Ishikawa (cell line): ENCODE data around the gene DNAH3.

Experiments used
- CEBPB ChIP-seq: IDR thresholded peaks from 2 replicates; pipeline ENCODE4 v1.6.1; 2012
- CREB1 ChIP-seq: IDR thresholded peaks from 2 replicates; pipeline ENCODE4 v1.6.1; 2012; ENCODE audit warnings: low read depth
- EGR1 ChIP-seq: IDR thresholded peaks from 2 replicates; pipeline ENCODE4 v1.6.1; 2012
- EP300 ChIP-seq: IDR thresholded peaks from 2 replicates; pipeline ENCODE4 v1.6.1; 2012; ENCODE audit warnings: borderline replicate concordance
- FOXM1 ChIP-seq: IDR thresholded peaks from 2 replicates; pipeline ENCODE4 v1.6.1; 2012; ENCODE audit warnings: low read depth, borderline replicate concordance
- NFIC ChIP-seq: IDR thresholded peaks from 2 replicates; pipeline ENCODE4 v1.6.1; 2012
- RAD21 ChIP-seq: IDR thresholded peaks from 2 replicates; pipeline ENCODE4 v1.6.1; 2012; ENCODE audit warnings: low read depth
- TAF1 ChIP-seq: IDR thresholded peaks from 2 replicates; pipeline ENCODE4 v1.6.1; 2012; ENCODE audit warnings: low read depth, mild to moderate bottlenecking
- TCF12 ChIP-seq: IDR thresholded peaks from 2 replicates; pipeline ENCODE4 v1.6.1; 2012; ENCODE audit warnings: low read depth
- TEAD4 ChIP-seq: IDR thresholded peaks from 2 replicates; pipeline ENCODE4 v1.6.1; 2012
- YY1 ChIP-seq: IDR thresholded peaks from 2 replicates; pipeline ENCODE4 v1.6.1; 2012; ENCODE audit warnings: low read depth
- ZBTB7A ChIP-seq: IDR thresholded peaks from 2 replicates; pipeline ENCODE4 v1.6.1; 2012; ENCODE audit warnings: low read depth
- TF ChIP-seq, protein P1 (sequence below): IDR thresholded peaks from 2 replicates; pipeline ENCODE4 v1.6.1; 2012
- TF ChIP-seq, protein P2 (sequence below): IDR thresholded peaks from 2 replicates; pipeline ENCODE4 v1.6.1; 2012
- TF ChIP-seq, protein P3 (sequence below): IDR thresholded peaks from 2 replicates; pipeline ENCODE4 v1.6.1; 2012; ENCODE audit warnings: low read depth, mild to moderate bottlenecking

The DNAH3 gene

DNA sequence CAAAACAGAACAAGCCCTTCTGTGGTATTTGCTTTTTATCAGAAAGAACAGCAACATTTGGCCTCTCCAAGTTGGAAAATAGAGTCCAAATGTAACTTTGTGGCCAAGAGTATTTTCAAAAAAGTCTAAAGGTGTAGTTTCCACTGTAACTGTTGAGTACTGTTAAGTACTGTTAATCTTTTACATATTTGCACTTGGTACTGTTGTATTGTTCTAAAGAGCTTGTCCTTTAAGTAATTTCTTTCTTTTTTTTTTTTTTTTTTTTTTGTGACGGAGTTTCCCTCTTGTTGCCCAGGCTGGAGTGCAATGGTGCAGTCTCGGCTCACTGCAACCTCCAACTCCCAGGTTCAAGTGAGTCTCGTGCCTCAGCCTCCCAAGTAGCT is 29.3 kb upstream of the DNAH3 start:
- TF ChIP-seq EP300 = no peak
- TF ChIP-seq, protein P1, sequence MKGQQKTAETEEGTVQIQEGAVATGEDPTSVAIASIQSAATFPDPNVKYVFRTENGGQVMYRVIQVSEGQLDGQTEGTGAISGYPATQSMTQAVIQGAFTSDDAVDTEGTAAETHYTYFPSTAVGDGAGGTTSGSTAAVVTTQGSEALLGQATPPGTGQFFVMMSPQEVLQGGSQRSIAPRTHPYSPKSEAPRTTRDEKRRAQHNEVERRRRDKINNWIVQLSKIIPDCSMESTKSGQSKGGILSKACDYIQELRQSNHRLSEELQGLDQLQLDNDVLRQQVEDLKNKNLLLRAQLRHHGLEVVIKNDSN = no peak
- TF ChIP-seq FOXM1 = no peak
- TF ChIP-seq ZBTB7A = no peak
- TF ChIP-seq YY1 = no peak
- TF ChIP-seq TCF12 = no peak
- no peak for TF ChIP-seq TAF1
- no peak for TF ChIP-seq NFIC
- TF ChIP-seq, protein P2, sequence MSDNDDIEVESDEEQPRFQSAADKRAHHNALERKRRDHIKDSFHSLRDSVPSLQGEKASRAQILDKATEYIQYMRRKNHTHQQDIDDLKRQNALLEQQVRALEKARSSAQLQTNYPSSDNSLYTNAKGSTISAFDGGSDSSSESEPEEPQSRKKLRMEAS = no peak
- TF ChIP-seq EGR1 = no peak
- no peak for TF ChIP-seq CEBPB

DNA sequence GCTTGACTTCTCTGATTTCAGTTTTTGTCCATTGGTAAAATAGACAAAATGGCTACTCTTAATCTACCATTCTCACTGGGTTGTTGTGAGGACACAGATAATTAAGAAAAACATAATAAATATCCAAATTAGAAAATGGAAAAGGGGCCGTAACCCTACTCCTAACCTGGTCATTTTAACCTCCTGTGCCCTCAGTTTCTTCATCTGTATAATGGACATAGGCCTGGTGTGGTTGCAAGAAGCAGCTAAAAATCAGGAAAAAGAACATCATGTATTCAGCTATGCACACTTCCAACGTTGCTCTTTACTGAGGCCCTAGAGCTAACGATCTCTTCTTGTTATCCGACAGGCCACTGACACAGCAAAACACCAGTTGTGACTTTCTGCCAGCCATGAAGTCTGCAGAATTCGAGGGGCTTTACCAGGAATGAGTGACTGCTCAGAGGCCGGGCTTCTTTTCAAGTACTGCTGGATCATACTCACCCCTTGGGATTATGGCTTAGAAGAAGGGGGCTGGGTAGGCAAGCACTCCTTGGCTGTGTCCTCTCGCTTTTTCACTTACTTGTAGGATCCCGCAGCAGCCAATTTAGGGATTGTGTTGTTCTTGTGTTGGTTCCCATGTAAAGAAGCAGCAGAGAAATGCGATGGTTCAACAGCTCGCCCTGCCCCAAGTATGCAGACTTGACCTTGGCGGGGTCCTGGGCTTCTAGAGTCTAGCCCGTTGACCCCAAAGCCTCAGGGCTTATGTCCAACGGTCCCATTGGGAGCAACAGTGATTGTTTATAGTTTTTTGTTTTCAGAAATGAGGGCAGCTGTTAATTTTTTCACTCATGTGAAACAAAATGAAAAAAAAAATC is 28.7 kb upstream of the DNAH3 start:
- TF ChIP-seq TCF12 (no peak), CEBPB (no peak), EP300 (no peak), NFIC (no peak), EGR1 (no peak), YY1 (no peak), FOXM1 (no peak), TEAD4 (no peak), CREB1 (no peak), RAD21 (no peak), TAF1 (no peak), ZBTB7A (no peak)
- TF ChIP-seq, protein P1 = no peak
- TF ChIP-seq, protein P2 = no peak
- TF ChIP-seq, protein P3, sequence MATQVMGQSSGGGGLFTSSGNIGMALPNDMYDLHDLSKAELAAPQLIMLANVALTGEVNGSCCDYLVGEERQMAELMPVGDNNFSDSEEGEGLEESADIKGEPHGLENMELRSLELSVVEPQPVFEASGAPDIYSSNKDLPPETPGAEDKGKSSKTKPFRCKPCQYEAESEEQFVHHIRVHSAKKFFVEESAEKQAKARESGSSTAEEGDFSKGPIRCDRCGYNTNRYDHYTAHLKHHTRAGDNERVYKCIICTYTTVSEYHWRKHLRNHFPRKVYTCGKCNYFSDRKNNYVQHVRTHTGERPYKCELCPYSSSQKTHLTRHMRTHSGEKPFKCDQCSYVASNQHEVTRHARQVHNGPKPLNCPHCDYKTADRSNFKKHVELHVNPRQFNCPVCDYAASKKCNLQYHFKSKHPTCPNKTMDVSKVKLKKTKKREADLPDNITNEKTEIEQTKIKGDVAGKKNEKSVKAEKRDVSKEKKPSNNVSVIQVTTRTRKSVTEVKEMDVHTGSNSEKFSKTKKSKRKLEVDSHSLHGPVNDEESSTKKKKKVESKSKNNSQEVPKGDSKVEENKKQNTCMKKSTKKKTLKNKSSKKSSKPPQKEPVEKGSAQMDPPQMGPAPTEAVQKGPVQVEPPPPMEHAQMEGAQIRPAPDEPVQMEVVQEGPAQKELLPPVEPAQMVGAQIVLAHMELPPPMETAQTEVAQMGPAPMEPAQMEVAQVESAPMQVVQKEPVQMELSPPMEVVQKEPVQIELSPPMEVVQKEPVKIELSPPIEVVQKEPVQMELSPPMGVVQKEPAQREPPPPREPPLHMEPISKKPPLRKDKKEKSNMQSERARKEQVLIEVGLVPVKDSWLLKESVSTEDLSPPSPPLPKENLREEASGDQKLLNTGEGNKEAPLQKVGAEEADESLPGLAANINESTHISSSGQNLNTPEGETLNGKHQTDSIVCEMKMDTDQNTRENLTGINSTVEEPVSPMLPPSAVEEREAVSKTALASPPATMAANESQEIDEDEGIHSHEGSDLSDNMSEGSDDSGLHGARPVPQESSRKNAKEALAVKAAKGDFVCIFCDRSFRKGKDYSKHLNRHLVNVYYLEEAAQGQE = no peak

DNA sequence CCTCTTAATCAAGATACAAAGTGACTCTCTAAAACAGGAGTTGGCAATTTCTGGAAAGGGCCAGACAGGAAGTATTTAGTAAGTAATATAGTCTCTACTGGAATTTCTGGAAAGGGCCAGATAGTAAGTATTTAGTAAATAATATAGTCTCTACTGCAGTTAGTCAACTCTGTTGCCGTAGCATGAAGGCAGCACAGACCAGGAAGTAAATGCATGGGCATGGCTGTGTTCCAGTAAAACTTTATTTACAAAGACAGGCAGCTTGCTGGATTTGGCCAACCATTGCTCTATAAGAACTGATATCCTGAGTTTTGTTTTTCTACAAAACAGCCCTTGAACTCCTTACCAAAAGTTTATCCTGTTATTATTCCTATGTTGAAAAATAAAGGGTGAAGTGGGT is 24.8 kb upstream of the DNAH3 start:
- no peak for TF ChIP-seq FOXM1
- TF ChIP-seq, protein P2 = no peak
- no peak for TF ChIP-seq YY1
- TF ChIP-seq, protein P1 = no peak
- TF ChIP-seq TCF12 = no peak
- no peak for TF ChIP-seq CEBPB
- no peak for TF ChIP-seq ZBTB7A
- TF ChIP-seq TAF1 = no peak
- no peak for TF ChIP-seq EP300
- TF ChIP-seq TEAD4 = no peak

DNA sequence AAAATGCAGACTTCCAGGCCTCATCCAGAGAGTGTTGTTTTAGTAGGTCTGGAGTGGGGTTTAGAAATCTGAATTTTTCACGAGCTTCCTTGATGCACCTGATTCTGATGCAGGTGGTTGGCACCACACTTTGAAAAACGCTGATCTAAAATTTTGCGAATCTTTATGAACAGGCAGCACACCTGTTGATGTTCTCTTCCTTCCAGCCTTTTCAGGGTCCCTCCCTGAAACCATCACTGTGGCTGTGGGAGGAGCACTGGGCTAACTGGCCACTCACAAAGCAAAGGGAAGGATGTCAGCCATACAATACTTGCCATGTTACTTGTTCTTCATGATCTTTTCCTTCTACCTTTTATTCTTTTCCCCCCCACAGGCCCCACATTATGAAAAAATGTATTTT is 22.0 kb upstream of the DNAH3 start:
- TF ChIP-seq, protein P1 = no peak
- TF ChIP-seq ZBTB7A (no peak), EGR1 (no peak), NFIC (no peak), CREB1 (no peak), YY1 (no peak), RAD21 (no peak), TAF1 (no peak), FOXM1 (no peak)
- TF ChIP-seq, protein P2 = no peak

DNA sequence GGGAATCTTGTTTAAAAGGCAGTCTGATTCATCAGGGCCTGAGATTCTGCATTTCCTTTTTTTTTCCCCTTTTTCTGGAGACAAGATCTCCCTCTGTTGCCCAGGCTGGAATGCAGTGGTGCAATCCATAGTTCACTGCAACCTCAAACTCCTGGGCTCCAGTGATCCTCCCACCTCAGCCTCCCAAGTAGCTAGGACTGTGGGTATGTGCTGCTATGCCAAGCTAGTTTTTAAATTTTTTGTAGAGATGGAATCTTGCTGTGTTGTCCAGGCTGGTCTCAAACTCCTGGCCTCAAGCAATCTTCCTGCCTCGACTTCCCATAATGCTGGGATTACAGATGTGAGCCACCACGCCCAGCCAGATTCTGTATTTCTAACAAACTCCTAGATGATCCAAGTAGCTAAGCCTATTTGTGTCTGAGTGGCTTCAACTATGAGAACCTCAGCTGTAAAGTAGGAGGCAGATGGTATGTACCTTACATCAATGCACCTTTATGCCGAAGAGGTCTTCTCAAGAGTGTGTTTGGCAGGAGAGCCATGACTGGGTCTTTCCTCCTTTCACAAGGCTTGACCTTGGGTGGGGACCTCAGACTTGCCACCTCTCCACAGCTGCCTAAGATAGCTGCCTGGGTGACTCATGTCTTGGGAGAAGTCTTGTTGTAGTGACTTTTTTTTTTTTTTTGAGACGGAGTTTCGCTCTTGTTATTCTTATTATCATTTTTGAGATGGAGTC is 18.8 kb upstream of the DNAH3 start:
- no peak for TF ChIP-seq EP300
- no peak for TF ChIP-seq NFIC
- no peak for TF ChIP-seq ZBTB7A
- TF ChIP-seq EGR1 = no peak
- TF ChIP-seq CREB1 = no peak
- no peak for TF ChIP-seq YY1
